OCI-LY1 (cell line): ENCODE measurements around the gene BTBD3.

Experiments used
- H2AFZ ChIP-seq: fragments of 200-600 bp; sonication (generic), shearing (Covaris generic); 2 replicates; pipeline ENCODE4 v1.6.0; 2014; ENCODE audit warnings: antibody characterized with exemption, mild to moderate bottlenecking, low read length
- H3F3A ChIP-seq: fragments of 200-600 bp; sonication (generic), shearing (Covaris generic); 2 replicates; pipeline ENCODE4 v1.6.0; 2014; ENCODE audit warnings: mild to moderate bottlenecking, antibody characterized with exemption, low read length, moderate library complexity; ENCODE audit not compliant: insufficient read depth
- H3K27ac ChIP-seq: fragments of 200-600 bp; sonication (generic); 2 replicates; pipeline ENCODE4 v1.5.1; 2014; ENCODE audit warnings: low read length, mixed run types, mild to moderate bottlenecking, low read depth; ENCODE audit not compliant: poor library complexity, severe bottlenecking
- H3K27me3 ChIP-seq: fragments of 200-600 bp; sonication (generic); 2 replicates; pipeline ENCODE4 v1.6.0; 2014; ENCODE audit warnings: antibody characterized with exemption, mild to moderate bottlenecking, low read length, moderate library complexity; ENCODE audit not compliant: insufficient read depth
- H3K36me3 ChIP-seq: fragments of 200-600 bp; sonication (generic); 2 replicates; pipeline ENCODE4 v1.6.1; 2014; ENCODE audit warnings: mild to moderate bottlenecking, antibody characterized with exemption, low read length, moderate library complexity, mixed read lengths; ENCODE audit not compliant: insufficient read depth
- H3K4me1 ChIP-seq: fragments of 200-600 bp; sonication (generic); 2 replicates; pipeline ENCODE4 v1.5.1; 2014; ENCODE audit warnings: mild to moderate bottlenecking, low read length, moderate library complexity; ENCODE audit not compliant: insufficient read depth, severe bottlenecking
- H3K4me2 ChIP-seq: fragments of 200-600 bp; sonication (generic), shearing (Covaris generic); 2 replicates; pipeline ENCODE4 v1.6.1; 2014; ENCODE audit warnings: low read length
- H3K4me3 ChIP-seq: fragments of 200-600 bp; sonication (generic); 2 replicates; pipeline ENCODE4 v1.5.1; 2014; ENCODE audit warnings: low read length, low read depth, mild to moderate bottlenecking, mixed read lengths; ENCODE audit not compliant: poor library complexity, severe bottlenecking
- H3K79me2 ChIP-seq: fragments of 200-600 bp; shearing (Covaris generic); 2 replicates; pipeline ENCODE4 v1.6.1; 2016; ENCODE audit warnings: mixed run types, low read length, mixed read lengths; ENCODE audit not compliant: insufficient read depth
- H3K9ac ChIP-seq: fragments of 200-600 bp; sonication (generic), shearing (Covaris generic); 2 replicates; pipeline ENCODE4 v1.6.1; 2014; ENCODE audit warnings: mild to moderate bottlenecking, low read length, mixed read lengths
- H3K9me2 ChIP-seq: fragments of 200-600 bp; sonication (generic), shearing (Covaris generic); 2 replicates; pipeline ENCODE4 v1.6.1; 2014; ENCODE audit warnings: low read depth, mild to moderate bottlenecking, low read length, mixed read lengths
- H3K9me3 ChIP-seq: fragments of 200-600 bp; shearing (Covaris generic); 2 replicates; pipeline ENCODE4 v1.6.1; 2014; ENCODE audit warnings: low read length, mixed read lengths
- H4K20me1 ChIP-seq: fragments of 200-600 bp; sonication (generic), shearing (Covaris generic); 2 replicates; pipeline ENCODE4 v1.6.0; 2016; ENCODE audit warnings: mild to moderate bottlenecking, low read length; ENCODE audit not compliant: insufficient read depth
- EZH2 ChIP-seq: fragments of 200-600 bp; sonication (generic), shearing (Covaris generic); IDR thresholded peaks from 2 replicates; pipeline ENCODE4 v1.8.0; 2017; ENCODE audit warnings: borderline replicate concordance, mixed run types, mild to moderate bottlenecking, antibody characterized with exemption, low read length, moderate library complexity, mixed read lengths
- TF ChIP-seq, protein P1 (sequence below): fragments of 200-600 bp; sonication (generic), shearing (Covaris generic); IDR thresholded peaks from 2 replicates; pipeline ENCODE4 v1.5.1; 2017; ENCODE audit warnings: mild to moderate bottlenecking, antibody characterized with exemption, low read length, moderate library complexity, mixed read lengths

Gene BTBD3

DNA sequence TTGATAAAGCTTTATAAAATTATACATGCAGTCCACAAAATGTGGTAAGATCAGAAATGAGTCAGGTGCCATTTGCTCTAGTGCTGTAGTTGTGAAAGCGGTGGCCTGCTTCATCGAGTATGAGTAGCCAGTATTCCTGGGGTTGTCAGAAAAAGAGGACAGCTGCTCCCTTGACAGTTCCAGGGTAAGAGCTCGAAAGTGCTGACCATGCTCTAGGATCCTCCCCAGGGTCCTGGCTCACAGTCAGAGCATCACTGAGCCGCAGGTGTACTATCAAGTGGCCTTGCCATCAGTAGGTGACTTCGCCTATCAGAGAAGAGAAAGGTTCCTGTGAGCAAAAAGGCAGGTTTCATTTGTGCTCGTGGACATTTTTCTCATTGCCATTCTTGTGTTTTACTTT is 3.6 kb downstream of the BTBD3 start:
- Histone ChIP-seq H3K36me3 (no peaks in the 10 kb centered on the region), H3K4me2 (no peak overlapping the region), H3F3A (no peaks in the 10 kb centered on the region), H3K79me2 (no peaks in the 10 kb centered on the region), H4K20me1 (no peaks in the 10 kb centered on the region), H3K27me3 (no peaks in the 10 kb centered on the region), H3K9me2 (no peaks in the 10 kb centered on the region), H3K4me1 (no peaks in the 10 kb centered on the region), H3K4me3 (no peak overlapping the region), H3K9ac (no peak overlapping the region), H2AFZ (no peak overlapping the region), H3K27ac (no peak overlapping the region), H3K9me3 (no peaks in the 10 kb centered on the region)
- no peak for TF ChIP-seq EZH2
- TF ChIP-seq, protein P1, sequence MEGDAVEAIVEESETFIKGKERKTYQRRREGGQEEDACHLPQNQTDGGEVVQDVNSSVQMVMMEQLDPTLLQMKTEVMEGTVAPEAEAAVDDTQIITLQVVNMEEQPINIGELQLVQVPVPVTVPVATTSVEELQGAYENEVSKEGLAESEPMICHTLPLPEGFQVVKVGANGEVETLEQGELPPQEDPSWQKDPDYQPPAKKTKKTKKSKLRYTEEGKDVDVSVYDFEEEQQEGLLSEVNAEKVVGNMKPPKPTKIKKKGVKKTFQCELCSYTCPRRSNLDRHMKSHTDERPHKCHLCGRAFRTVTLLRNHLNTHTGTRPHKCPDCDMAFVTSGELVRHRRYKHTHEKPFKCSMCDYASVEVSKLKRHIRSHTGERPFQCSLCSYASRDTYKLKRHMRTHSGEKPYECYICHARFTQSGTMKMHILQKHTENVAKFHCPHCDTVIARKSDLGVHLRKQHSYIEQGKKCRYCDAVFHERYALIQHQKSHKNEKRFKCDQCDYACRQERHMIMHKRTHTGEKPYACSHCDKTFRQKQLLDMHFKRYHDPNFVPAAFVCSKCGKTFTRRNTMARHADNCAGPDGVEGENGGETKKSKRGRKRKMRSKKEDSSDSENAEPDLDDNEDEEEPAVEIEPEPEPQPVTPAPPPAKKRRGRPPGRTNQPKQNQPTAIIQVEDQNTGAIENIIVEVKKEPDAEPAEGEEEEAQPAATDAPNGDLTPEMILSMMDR: no peak

DNA sequence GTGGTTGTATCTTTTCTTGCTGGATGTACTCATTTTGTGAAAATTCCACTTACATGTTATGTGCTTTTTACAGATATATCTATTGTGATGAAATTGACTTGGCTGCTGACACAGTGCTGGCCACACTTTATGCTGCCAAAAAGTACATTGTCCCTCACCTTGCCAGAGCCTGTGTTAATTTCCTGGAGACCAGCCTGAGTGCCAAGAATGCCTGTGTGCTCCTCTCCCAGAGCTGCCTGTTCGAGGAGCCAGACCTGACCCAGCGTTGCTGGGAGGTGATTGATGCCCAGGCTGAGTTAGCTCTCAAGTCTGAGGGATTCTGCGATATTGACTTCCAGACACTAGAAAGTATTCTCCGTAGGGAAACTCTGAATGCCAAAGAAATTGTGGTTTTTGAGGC is 4.9 kb downstream of the BTBD3 start:
- Histone ChIP-seq H3K4me2 (no peak overlapping the region), H3K9ac (no peak overlapping the region), H3K9me3 (no peaks in the 10 kb centered on the region)

DNA sequence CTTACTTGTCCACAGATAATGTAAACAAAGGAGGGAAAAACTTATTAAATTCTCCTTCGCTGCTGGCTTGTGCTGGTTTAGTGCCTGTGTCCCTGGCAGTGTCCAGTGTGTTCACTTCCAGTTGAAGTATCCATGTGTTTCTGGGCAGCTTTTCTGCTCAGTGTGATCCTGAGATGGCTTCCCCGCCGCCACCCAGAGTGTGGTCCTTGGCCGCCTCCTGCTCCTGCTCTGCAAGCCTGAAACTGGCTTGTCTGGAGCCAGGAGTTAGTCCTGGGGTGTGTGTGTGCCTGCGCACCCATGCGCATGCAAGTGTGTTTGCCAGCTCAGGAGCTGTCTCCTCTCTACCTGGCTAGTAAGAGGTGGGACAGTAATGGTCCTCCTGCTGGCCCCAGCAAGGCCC is 7.2 kb downstream of the BTBD3 start:
- Histone ChIP-seq H3K79me2 (no peaks in the 10 kb centered on the region), H3K9ac (no peak overlapping the region), H3K27me3 (no peaks in the 10 kb centered on the region), H3K9me2 (no peaks in the 10 kb centered on the region), H3K27ac (no peak overlapping the region), H2AFZ (no peak overlapping the region), H3K36me3 (no peaks in the 10 kb centered on the region), H3K4me3 (no peak overlapping the region), H3K4me1 (no peaks in the 10 kb centered on the region), H4K20me1 (no peaks in the 10 kb centered on the region), H3F3A (no peaks in the 10 kb centered on the region), H3K4me2 (no peak overlapping the region), H3K9me3 (no peaks in the 10 kb centered on the region)
- TF ChIP-seq EZH2: no peak

More for the DNA sequence above, 4.9 kb downstream of the BTBD3 start:
- Histone ChIP-seq H3K4me3 (no peak overlapping the region), H3K27ac (no peak overlapping the region), H4K20me1 (no peaks in the 10 kb centered on the region), H3K4me1 (no peaks in the 10 kb centered on the region), H3F3A (no peaks in the 10 kb centered on the region), H3K9me2 (no peaks in the 10 kb centered on the region), H3K36me3 (no peaks in the 10 kb centered on the region), H3K79me2 (no peaks in the 10 kb centered on the region), H2AFZ (no peak overlapping the region), H3K27me3 (no peaks in the 10 kb centered on the region)
- TF ChIP-seq, protein P1: no peak
- no peak for TF ChIP-seq EZH2

DNA sequence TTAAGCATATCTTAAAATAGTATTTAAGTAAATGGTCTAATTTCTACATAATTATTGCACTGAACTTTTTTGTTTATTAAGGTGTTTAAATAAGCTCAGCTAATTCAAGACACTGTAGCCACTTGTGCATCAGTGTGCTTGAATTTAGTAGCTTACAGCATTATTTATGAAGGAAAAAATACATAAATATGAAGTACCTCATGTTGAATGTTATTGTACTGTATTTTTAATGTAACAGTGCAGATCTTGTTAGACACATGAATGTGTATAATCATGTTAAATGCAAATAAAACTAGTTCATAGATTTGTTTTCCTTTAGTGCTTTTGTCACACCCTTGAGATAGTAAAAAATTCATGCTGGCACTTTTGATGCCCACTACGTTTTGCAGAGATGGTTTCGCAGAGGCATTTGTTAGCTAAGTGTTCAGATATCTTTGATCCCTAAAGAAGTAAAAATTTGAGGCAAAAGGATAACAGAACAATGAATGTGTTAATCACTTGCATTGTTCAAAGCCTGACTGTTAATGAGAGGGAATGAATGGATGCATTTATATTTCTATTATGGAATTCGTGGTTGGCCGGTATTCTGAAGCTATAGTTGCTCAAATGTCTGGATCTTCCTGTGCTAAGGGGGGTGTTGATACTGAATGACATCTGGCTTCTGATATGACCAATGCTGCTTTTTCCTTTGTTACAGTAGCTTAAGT is 8.8 kb downstream of the BTBD3 start:
- H3K27ac ChIP-seq: no peak overlapping the region
- no peaks in the 10 kb centered on the region for H3K4me1 ChIP-seq
- H3K9me2 ChIP-seq: no peaks in the 10 kb centered on the region
- H3K9me3 ChIP-seq: no peaks in the 10 kb centered on the region
- H3K79me2 ChIP-seq: no peaks in the 10 kb centered on the region
- H4K20me1 ChIP-seq: no peaks in the 10 kb centered on the region
- H3K36me3 ChIP-seq: no peaks in the 10 kb centered on the region
- no peak overlapping the region for H3K4me2 ChIP-seq
- H3K9ac ChIP-seq: no peak overlapping the region
- no peaks in the 10 kb centered on the region for H3K27me3 ChIP-seq
- no peak overlapping the region for H2AFZ ChIP-seq
- no peaks in the 10 kb centered on the region for H3F3A ChIP-seq
- TF ChIP-seq, protein P1: no peak
- TF ChIP-seq EZH2: no peak
- no peak overlapping the region for H3K4me3 ChIP-seq
